ENCODE data around the gene MATN4. TPM values are rescaled to one million over a fixed set of nuclear protein-coding genes. Genes with fewer than 3 reads are reported as not detected.

Gene MATN4
- total RNA-seq, 2 donors from 2014 or later = 0.34 TPM; not detected in 1

- Histone ChIP-seq H3K4me3 (peak overlapping the region in 1 of 2 donors; percentile 10), H3K4me1 (replicated peaks) (peaks cover 32% of the 10 kb centered on the region), H3K27me3 (replicated peaks; ENCODE audit: insufficient read depth) (no peaks in the 10 kb centered on the region), H3K27ac (peak overlapping the region; percentile 92 to 94), H3K9me3 (no peaks in the 10 kb centered on the region), H3K36me3 (no peaks in the 10 kb centered on the region)
- 36% methylated on average over 6 of the region's 6 CpGs for WGBS
- DNase-seq (ENCODE audit: low spot score) = no peak
- intact Hi-C loops (cut with DNase I) = no loop called here
- TF ChIP-seq POLR2A (IDR thresholded peaks at IDR 0.05) (no peak), POLR2AphosphoS5 (IDR thresholded peaks at IDR 0.05) (peak; percentile 61)
Observed at GRCh38 chr20:45343532-45344167, 35.6 kb upstream of the MATN4 start.

- peak overlapping the region; percentile 92 to 94 for H3K27ac ChIP-seq
- H3K27me3 ChIP-seq (replicated peaks; ENCODE audit: insufficient read depth) = no peaks in the 10 kb centered on the region
- no peaks in the 10 kb centered on the region for H3K9me3 ChIP-seq
- intact Hi-C loops (cut with DNase I) = no loop called here
- no peaks in the 10 kb centered on the region for H3K36me3 ChIP-seq
- peak overlapping the region in 1 of 2 donors; percentile 18 for H3K4me3 ChIP-seq
- WGBS = 21% methylated on average over 6 of the region's 6 CpGs
- H3K4me1 ChIP-seq (replicated peaks) = peaks cover 32% of the 10 kb centered on the region
- DNase-seq (ENCODE audit: low spot score) = peak; percentile 67
- no peak for TF ChIP-seq POLR2A (IDR thresholded peaks at IDR 0.05)
- TF ChIP-seq CTCF (IDR thresholded peaks at IDR 0.05) = no peak
- no peak for TF ChIP-seq POLR2AphosphoS5 (IDR thresholded peaks at IDR 0.05)
Observed at GRCh38 chr20:45342855-45343531, 34.9 kb upstream of the MATN4 start.

GRCh38 chr20:45341939-45342854 lies 34.1 kb upstream of the MATN4 start:
- peak; percentile 70 for TF ChIP-seq POLR2A (IDR thresholded peaks at IDR 0.05)
- peak; percentile 90 for TF ChIP-seq POLR2AphosphoS5 (IDR thresholded peaks at IDR 0.05)
- TF ChIP-seq CTCF (IDR thresholded peaks at IDR 0.05) = no peak
- peak overlapping the region in 1 of 2 donors; percentile 18 for H3K4me3 ChIP-seq
- H3K4me1 ChIP-seq (replicated peaks) = peaks cover 32% of the 10 kb centered on the region
- WGBS = 15% methylated on average over 16 of the region's 16 CpGs
- intact Hi-C loops (cut with DNase I) = no loop called here
- H3K36me3 ChIP-seq = no peaks in the 10 kb centered on the region
- peak overlapping the region; percentile 92 to 94 for H3K27ac ChIP-seq
- DNase-seq (ENCODE audit: low spot score) = peak; percentile 86
- H3K27me3 ChIP-seq (replicated peaks; ENCODE audit: insufficient read depth) = no peaks in the 10 kb centered on the region
- H3K9me3 ChIP-seq = no peaks in the 10 kb centered on the region

GRCh38 chr20:45341579-45341938 lies 33.5 kb upstream of the MATN4 start:
- intact Hi-C loops (cut with DNase I) = no loop called here
- DNase-seq (ENCODE audit: low spot score) = no peak
- Histone ChIP-seq H3K36me3 (no peaks in the 10 kb centered on the region), H3K27ac (peak overlapping the region; percentile 92 to 94), H3K27me3 (replicated peaks; ENCODE audit: insufficient read depth) (no peaks in the 10 kb centered on the region), H3K4me1 (replicated peaks) (peaks cover 32% of the 10 kb centered on the region), H3K4me3 (no peak overlapping the region), H3K9me3 (no peaks in the 10 kb centered on the region)
- no peak for TF ChIP-seq CTCF (IDR thresholded peaks at IDR 0.05)
- TF ChIP-seq POLR2A (IDR thresholded peaks at IDR 0.05) = no peak
- no peak for TF ChIP-seq POLR2AphosphoS5 (IDR thresholded peaks at IDR 0.05)
- 31% methylated on average over 3 of the region's 3 CpGs for WGBS

GRCh38 chr20:45340951-45341350 lies 32.9 kb upstream of the MATN4 start:
- 18% methylated on average over 1 of the region's 1 CpG for WGBS
- Histone ChIP-seq H3K4me3 (no peak overlapping the region), H3K27me3 (replicated peaks; ENCODE audit: insufficient read depth) (no peaks in the 10 kb centered on the region), H3K4me1 (replicated peaks) (peaks cover 32% of the 10 kb centered on the region), H3K9me3 (no peaks in the 10 kb centered on the region), H3K27ac (peak overlapping the region; percentile 92 to 94), H3K36me3 (no peaks in the 10 kb centered on the region)
- DNase-seq (ENCODE audit: low spot score) = no peak
- TF ChIP-seq POLR2AphosphoS5 (IDR thresholded peaks at IDR 0.05) (no peak), CTCF (IDR thresholded peaks at IDR 0.05) (no peak), POLR2A (IDR thresholded peaks at IDR 0.05) (no peak)
- intact Hi-C loops (cut with DNase I) = no loop called here

All from prostate gland (tissue), 2 donors.